Right lobe of liver (tissue), 6 donors: ENCODE results near the gene FOXN4. TPM values are rescaled to one million over a fixed set of nuclear protein-coding genes. Genes with fewer than 3 reads are reported as not detected.

ENCODE experiments used
- ATAC-seq, 4 donors: fragments of 200-7000 bp; cut with Tn5 transposase; one replicate each; pipeline ENCODE4 v1.9.1; 2020; ENCODE audit warnings: mild to moderate bottlenecking in 4 of 4, moderate library complexity in 4 of 4
- DNase-seq, 3 donors: peaks; one replicate each; pipeline ENCODE4 v3.0.0-alpha.2; 2020
- H3K27ac ChIP-seq, 3 donors: fragments of 200-600 bp; one replicate each; pipeline ENCODE4 v1.8.0; 2022
- H3K27me3 ChIP-seq, 2 donors: fragments of 200-600 bp; one replicate each; pipeline ENCODE4 v1.8.0; 2022
- H3K36me3 ChIP-seq, 4 donors: fragments of 200-600 bp; sonication (generic) in 1 of 4; one replicate each; pipeline versions ENCODE4 v1.5.1 to v1.8.0; 2017 to 2022; ENCODE audit warnings: control low read depth in 1 of 4
- H3K4me1 ChIP-seq, 4 donors: fragments of 200-600 bp; sonication (generic) in 1 of 4; one replicate each; pipeline versions ENCODE4 v1.5.1 to v1.8.0; 2017 to 2022; ENCODE audit warnings: control low read depth in 1 of 4
- H3K4me3 ChIP-seq, 3 donors: fragments of 200-600 bp; one replicate each; pipeline ENCODE4 v1.8.0; 2022
- H3K9me3 ChIP-seq, 4 donors: fragments of 200-600 bp; sonication (generic) in 1 of 4; one replicate each; pipeline versions ENCODE4 v1.5.1 to v1.8.0; 2017 to 2022; ENCODE audit warnings: control low read depth in 1 of 4
- POLR2A ChIP-seq: fragments of 450-650 bp; IDR thresholded peaks from one replicate; pipeline ENCODE4 v1.6.1; 2017; ENCODE audit warnings: antibody characterized with exemption, mild to moderate bottlenecking
- WGBS: methylation state at CpG from one replicate; pipeline ENCODE4 v1.1.6; 2018; ENCODE audit warnings: low coverage, low lambda C conversion rate; ENCODE audit not compliant: insufficient coverage; ENCODE audit errors: missing lambda C conversion rate; 5-methylcytosine and 5-hydroxymethylcytosine counted together
- intact Hi-C, 2 donors: fragments of 100-400 bp; cut with DNase I; formaldehyde crosslinking; loops; one replicate each; pipeline versions ENCODE4 v1.11.2 to v1.14.1; 2022
- total RNA-seq, 6 experiments: library from RNA; depleted of rRNA in 2 of 6; stranded (reverse); fragments of >200 nt in 2 of 6; fragmentation: NEBNext Ultra II Directional in 3 of 6; extraction: Animal tissue kit (Norgen Biotek cat#: 25700) in 3 of 6; gene quantifications; one replicate each; pipeline versions ENCODE4 v1.1.0 to v1.2.4, GENCODE V29; 2016 to 2023
- TF ChIP-seq, protein P1 (sequence below), 4 donors: fragments of 200-600 bp in 3 of 4; fragments of 450-650 bp in 1 of 4; IDR thresholded peaks; one replicate each; pipeline versions ENCODE4 v1.5.1 to v1.8.0; 2016 to 2022; ENCODE audit warnings: antibody characterized with exemption in 4 of 4, mild to moderate bottlenecking in 2 of 4
- donor health status: DM: no; HTN: yes; CAD: no.
- donor health status: DM: no; HTN: no; CAD: no.
- donor health status: DM: no; HTN: no; CAD: no.
- donor health status: DM: no; HTN: yes; CAD: no.
- donor health status: DM: no; HTN: yes; CAD: no.

FOXN4 gene
- total RNA-seq, 6 experiments from 2014 or later, result 0.06 to 0.86 (median 0.15) TPM; not detected in 2

DNA sequence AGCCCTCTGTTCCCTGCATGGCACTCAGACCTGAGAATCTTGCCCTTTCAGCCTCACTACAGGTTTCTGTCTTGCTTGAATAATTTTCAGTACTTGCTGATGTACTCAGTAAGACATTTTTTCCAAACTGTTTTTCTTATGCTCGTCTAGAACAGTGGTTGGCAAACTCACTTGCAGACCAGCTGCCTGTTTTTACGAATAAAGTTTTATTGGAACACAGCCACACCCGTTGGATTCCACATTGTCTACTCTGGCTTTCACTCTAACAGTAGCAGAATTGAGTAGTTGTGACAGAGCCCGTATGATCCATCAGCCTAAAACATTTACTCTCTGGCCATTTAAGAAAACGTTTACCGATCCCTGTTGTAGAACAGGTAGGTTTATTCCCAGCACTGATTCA lies 72.8 kb downstream of the FOXN4 start:
- Histone ChIP-seq H3K36me3 (peaks cover 3 to 96% (median 60%) of the 10 kb centered on the region in 4 donors), H3K9me3 (no peaks in the 10 kb centered on the region), H3K27me3 (no peaks in the 10 kb centered on the region), H3K4me1 (no peaks in the 10 kb centered on the region), H3K27ac (no peak overlapping the region), H3K4me3 (no peak overlapping the region)
- TF ChIP-seq POLR2A, result no peak
- TF ChIP-seq, protein P1, sequence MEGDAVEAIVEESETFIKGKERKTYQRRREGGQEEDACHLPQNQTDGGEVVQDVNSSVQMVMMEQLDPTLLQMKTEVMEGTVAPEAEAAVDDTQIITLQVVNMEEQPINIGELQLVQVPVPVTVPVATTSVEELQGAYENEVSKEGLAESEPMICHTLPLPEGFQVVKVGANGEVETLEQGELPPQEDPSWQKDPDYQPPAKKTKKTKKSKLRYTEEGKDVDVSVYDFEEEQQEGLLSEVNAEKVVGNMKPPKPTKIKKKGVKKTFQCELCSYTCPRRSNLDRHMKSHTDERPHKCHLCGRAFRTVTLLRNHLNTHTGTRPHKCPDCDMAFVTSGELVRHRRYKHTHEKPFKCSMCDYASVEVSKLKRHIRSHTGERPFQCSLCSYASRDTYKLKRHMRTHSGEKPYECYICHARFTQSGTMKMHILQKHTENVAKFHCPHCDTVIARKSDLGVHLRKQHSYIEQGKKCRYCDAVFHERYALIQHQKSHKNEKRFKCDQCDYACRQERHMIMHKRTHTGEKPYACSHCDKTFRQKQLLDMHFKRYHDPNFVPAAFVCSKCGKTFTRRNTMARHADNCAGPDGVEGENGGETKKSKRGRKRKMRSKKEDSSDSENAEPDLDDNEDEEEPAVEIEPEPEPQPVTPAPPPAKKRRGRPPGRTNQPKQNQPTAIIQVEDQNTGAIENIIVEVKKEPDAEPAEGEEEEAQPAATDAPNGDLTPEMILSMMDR (IDR thresholded peaks at IDR 0.05), result no peak
- DNase-seq (no peak), ATAC-seq (no peak)
- 77% methylated on average over 6 of the region's 6 CpGs for WGBS
- intact Hi-C loops, result no loop called here

- intact Hi-C loops, result no loop called here
- 25% methylated on average over 2 of the region's 15 CpGs for WGBS
- H3K36me3 ChIP-seq, result peaks cover 3 to 96% (median 56%) of the 10 kb centered on the region in 4 donors
- H3K9me3 ChIP-seq, result no peaks in the 10 kb centered on the region
- H3K4me3 ChIP-seq, result no peak overlapping the region
- peak; percentile 19 to 58 (median 47) for ATAC-seq
- no peak overlapping the region for H3K27ac ChIP-seq
- H3K27me3 ChIP-seq, result no peaks in the 10 kb centered on the region
- DNase-seq, result no peak
- TF ChIP-seq POLR2A, result no peak
- TF ChIP-seq, protein P1 (IDR thresholded peaks at IDR 0.05), result no peak
- H3K4me1 ChIP-seq, result no peaks in the 10 kb centered on the region
Observed at GRCh38 chr12:109234012-109234411, 75.1 kb downstream of the FOXN4 start.

DNA sequence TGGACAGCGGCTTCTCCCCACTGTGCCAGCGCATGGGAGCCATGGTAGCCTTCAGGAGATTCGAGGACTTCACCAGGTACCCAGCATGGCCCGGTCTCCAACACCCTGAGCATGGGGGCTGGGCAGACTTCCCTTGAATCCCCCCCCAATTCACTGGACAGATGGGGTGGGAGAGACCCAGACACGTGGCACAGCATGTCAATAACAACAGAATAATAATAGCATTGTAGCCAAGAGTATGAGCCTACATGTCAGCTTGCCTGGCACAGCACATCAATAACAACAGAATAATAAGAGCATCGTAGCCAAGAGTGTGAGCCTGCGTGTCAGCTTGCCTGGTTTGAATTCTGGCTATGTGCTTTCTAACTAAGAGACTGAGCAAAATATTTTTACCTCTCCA lies 76.4 kb downstream of the FOXN4 start:
- no peak for ATAC-seq
- Histone ChIP-seq H3K27ac (no peak overlapping the region), H3K36me3 (peaks cover 3 to 99% (median 55%) of the 10 kb centered on the region in 4 donors), H3K4me3 (no peak overlapping the region), H3K4me1 (no peaks in the 10 kb centered on the region), H3K9me3 (no peaks in the 10 kb centered on the region), H3K27me3 (no peaks in the 10 kb centered on the region)
- intact Hi-C loops, result no loop called here
- 88% methylated on average over 6 of the region's 7 CpGs for WGBS
- DNase-seq, result no peak
- no peak for TF ChIP-seq POLR2A

DNA sequence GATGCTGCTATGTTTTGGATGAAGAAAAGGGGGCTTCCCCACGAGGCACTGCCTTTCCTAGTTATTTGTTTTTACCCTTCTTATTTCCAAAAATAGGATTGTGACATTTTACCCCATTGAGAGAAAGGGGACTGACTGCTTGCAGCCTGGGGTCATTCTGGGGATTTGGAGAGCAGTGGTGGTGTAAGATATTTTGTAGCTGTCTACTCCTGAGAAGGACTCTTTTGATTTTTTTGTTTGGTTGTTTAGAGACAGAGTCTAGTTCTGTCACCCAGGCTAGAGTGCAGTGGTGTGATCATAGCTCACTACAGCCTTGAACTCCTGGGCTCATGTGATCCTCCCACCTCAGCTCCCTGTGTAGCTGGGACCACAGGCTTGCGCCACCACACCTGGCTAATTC lies 78.9 kb downstream of the FOXN4 start:
- no peak for ATAC-seq

GRCh38 chr12:109228664-109229063 lies 80.4 kb downstream of the FOXN4 start:
- Histone ChIP-seq H3K27me3 (no peaks in the 10 kb centered on the region), H3K36me3 (peaks cover 5 to 97% (median 56%) of the 10 kb centered on the region in 4 donors), H3K9me3 (no peaks in the 10 kb centered on the region), H3K4me3 (no peak overlapping the region), H3K4me1 (no peaks in the 10 kb centered on the region), H3K27ac (no peak overlapping the region)
- intact Hi-C loops, result no loop called here
- DNase-seq (no peak), ATAC-seq (no peak)
- TF ChIP-seq, protein P1 (IDR thresholded peaks at IDR 0.05), result no peak
- no peak for TF ChIP-seq POLR2A
- 73% methylated on average over 3 of the region's 4 CpGs for WGBS

More for the DNA sequence above, 78.9 kb downstream of the FOXN4 start:
- H3K27me3 ChIP-seq, result no peaks in the 10 kb centered on the region
- H3K36me3 ChIP-seq, result peaks cover 0 to 96% (median 55%) of the 10 kb centered on the region in 4 donors
- DNase-seq, result no peak
- no peaks in the 10 kb centered on the region for H3K9me3 ChIP-seq
- H3K4me1 ChIP-seq, result no peaks in the 10 kb centered on the region
- no peak overlapping the region for H3K27ac ChIP-seq
- TF ChIP-seq POLR2A, result no peak
- TF ChIP-seq, protein P1 (IDR thresholded peaks at IDR 0.05), result no peak
- 38% methylated on average over 1 of the region's 2 CpGs for WGBS
- intact Hi-C loops, result no loop called here
- H3K4me3 ChIP-seq, result no peak overlapping the region

Other genes starting within 250 kb of the FOXN4 start
- gene ALKBH2, start 215.8 kb downstream of the FOXN4 start, total RNA-seq, result 10 to 100 TPM in 4 of 6 experiments, 1 to 10 TPM in 2; 6.1 to 19.3 (median 17.1) TPM
- gene UNG, start 211.7 kb downstream of the FOXN4 start, total RNA-seq, result 10 to 100 TPM; 16.3 to 42.7 (median 21.2) TPM
- 100 to 1,000 TPM; 107 to 237 (median 187) TPM for gene ACACB, start 192.7 kb downstream of the FOXN4 start, total RNA-seq
- not detected for gene MYO1H, start 38.6 kb upstream of the FOXN4 start, total RNA-seq
- 10 to 100 TPM in 4 of 6 experiments, 1 to 10 TPM in 2; 5.8 to 20.2 (median 11.6) TPM for gene KCTD10, start 168.0 kb upstream of the FOXN4 start, total RNA-seq
- gene UBE3B, start 168.3 kb upstream of the FOXN4 start, total RNA-seq, result 10 to 100 TPM; 15.3 to 31.8 (median 22.5) TPM